ENCODE data around the gene PRSS3.

The PRSS3 gene

DNA sequence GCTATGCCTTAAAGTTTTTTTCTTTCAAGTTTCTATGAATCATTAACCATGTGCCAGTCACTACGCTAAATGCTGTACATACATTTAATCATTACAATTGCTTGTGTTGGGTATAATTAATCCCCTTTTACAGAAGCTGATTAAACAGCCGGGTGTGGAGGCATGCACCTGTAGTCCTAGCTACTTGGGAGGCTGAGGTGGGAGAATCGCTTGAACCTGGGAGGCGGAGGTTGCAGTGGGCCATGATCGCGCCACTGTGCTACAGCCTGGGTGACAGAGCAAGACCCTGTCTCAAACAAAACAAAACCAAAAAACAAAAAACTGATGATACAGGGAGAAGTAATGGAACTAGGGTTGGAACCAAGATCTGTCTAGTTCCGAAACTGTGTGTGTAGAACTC, 20.4 kb downstream of the PRSS3 start:
- peak overlapping the region; percentile 84 for H3K9ac ChIP-seq (ENCODE audit: low read length)
- H3K27ac ChIP-seq (ENCODE audit: low read depth, low read length) = peak overlapping the region; percentile 89
- TF ChIP-seq EZH2phosphoT487 (conservative IDR thresholded peaks at IDR 0.05; ENCODE audit: low read length) = no peak
- TF ChIP-seq, protein P1, sequence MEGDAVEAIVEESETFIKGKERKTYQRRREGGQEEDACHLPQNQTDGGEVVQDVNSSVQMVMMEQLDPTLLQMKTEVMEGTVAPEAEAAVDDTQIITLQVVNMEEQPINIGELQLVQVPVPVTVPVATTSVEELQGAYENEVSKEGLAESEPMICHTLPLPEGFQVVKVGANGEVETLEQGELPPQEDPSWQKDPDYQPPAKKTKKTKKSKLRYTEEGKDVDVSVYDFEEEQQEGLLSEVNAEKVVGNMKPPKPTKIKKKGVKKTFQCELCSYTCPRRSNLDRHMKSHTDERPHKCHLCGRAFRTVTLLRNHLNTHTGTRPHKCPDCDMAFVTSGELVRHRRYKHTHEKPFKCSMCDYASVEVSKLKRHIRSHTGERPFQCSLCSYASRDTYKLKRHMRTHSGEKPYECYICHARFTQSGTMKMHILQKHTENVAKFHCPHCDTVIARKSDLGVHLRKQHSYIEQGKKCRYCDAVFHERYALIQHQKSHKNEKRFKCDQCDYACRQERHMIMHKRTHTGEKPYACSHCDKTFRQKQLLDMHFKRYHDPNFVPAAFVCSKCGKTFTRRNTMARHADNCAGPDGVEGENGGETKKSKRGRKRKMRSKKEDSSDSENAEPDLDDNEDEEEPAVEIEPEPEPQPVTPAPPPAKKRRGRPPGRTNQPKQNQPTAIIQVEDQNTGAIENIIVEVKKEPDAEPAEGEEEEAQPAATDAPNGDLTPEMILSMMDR (IDR thresholded peaks at IDR 0.05; ENCODE audit: insufficient read depth, low read length, poor library complexity, severe bottlenecking) = no peak
- H3K9me3 ChIP-seq (ENCODE audit: insufficient read depth, low read length) = no peaks in the 10 kb centered on the region
- peaks cover 59% of the 10 kb centered on the region for H3K79me2 ChIP-seq (ENCODE audit: insufficient read depth, low read length)
- H3K36me3 ChIP-seq (ENCODE audit: low read length) = peaks cover 8% of the 10 kb centered on the region; the same call in 1 of the 2 replicates
- H3K27me3 ChIP-seq (ENCODE audit: low read length) = no peaks in the 10 kb centered on the region
- H3F3A ChIP-seq (ENCODE audit: insufficient read depth) = peaks cover 59% of the 10 kb centered on the region
- no peak overlapping the region for H2AFZ ChIP-seq (ENCODE audit: low read depth, low read length, severe bottlenecking)
- H3K4me2 ChIP-seq (ENCODE audit: low read depth, low read length, poor library complexity, severe bottlenecking) = peak overlapping the region; percentile 61
- no peaks in the 10 kb centered on the region for H3K9me2 ChIP-seq (replicated peaks; ENCODE audit: insufficient read depth, low read length)
- peak overlapping the region; percentile 64 for H3K4me3 ChIP-seq (ENCODE audit: insufficient read depth, low read length, poor library complexity, severe bottlenecking)
- no peaks in the 10 kb centered on the region for H4K20me1 ChIP-seq (ENCODE audit: low read depth, low read length)

DNA sequence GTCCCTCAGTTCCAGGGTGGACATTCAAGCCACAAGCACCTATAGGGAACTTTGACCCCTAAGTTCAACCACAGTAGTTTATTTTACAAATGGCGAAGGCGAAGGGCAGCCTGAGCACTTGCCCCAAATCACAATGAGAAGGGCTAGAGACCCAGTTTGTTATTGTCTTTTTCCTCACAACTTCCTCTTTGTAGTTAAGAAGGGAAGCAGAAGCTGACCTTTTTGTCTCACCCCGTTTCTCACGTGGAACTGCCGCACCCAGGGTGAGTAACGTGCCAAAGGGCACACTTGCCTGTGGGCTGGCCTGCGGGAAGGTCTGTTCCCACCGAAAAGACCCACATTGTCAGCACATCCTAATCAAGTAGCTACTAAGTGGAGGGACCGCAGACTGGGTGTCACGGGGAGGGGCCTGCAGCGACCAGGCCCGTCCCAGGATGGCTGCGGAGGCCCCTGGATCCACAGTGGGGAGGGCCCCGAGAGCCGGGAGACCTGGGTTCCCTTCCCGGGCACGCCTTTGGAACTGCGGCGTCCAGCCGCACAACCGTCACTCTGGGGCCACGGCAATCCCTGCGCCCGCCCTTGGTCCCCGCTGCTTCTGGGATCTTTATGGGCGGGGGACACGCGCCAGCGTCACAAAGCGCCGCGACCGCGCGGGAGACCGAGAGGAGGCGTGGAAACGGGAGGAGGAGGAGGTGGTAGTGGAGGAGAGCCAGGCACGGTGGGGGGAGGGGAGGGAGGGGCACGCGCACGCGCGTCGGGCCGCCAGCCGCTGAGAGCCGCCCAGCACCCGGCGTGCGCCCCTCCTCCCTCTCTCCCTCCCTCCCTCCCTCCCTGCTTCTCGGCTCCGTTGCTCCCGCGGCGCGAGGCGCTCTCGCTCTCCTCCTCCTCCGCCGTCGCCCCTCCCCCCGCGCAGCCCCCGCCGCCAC, 21.2 kb downstream of the PRSS3 start, which contains the start of gene UBE2R2:
TSS of gene UBE2R2 (plus strand) at position 834 of the 926 bp plus-strand sequence. CDS start 598 bp downstream, outside the sequence.
- H3K4me3 ChIP-seq (ENCODE audit: insufficient read depth, low read length, poor library complexity, severe bottlenecking) = peak within 1 kb of the TSS; percentile 95
- peaks cover 67% of the 10 kb centered on the region for H3K79me2 ChIP-seq (ENCODE audit: insufficient read depth, low read length)
- peak within 1 kb of the TSS; percentile 84 for H3K9ac ChIP-seq (ENCODE audit: low read length)
- peak within 1 kb of the TSS; percentile 89 for H3K27ac ChIP-seq (ENCODE audit: low read depth, low read length)
- no peaks in the 10 kb centered on the region for H3K9me3 ChIP-seq (ENCODE audit: insufficient read depth, low read length)
- H3K9me2 ChIP-seq (replicated peaks; ENCODE audit: insufficient read depth, low read length) = no peaks in the 10 kb centered on the region
- TF ChIP-seq, protein P1 (IDR thresholded peaks at IDR 0.05; ENCODE audit: insufficient read depth, low read length, poor library complexity, severe bottlenecking) = no peak
- TF ChIP-seq EZH2phosphoT487 (conservative IDR thresholded peaks at IDR 0.05; ENCODE audit: low read length) = no peak
- peak within 1 kb of the TSS; percentile 83 for H3K4me2 ChIP-seq (ENCODE audit: low read depth, low read length, poor library complexity, severe bottlenecking)
- no peaks in the 10 kb centered on the region for H4K20me1 ChIP-seq (ENCODE audit: low read depth, low read length)
- peaks cover 63% of the 10 kb centered on the region for H3F3A ChIP-seq (ENCODE audit: insufficient read depth)
- no peaks in the 10 kb centered on the region for H3K27me3 ChIP-seq (ENCODE audit: low read length)
- H3K36me3 ChIP-seq (ENCODE audit: low read length) = peaks cover 8% of the 10 kb centered on the region; the same call in 1 of the 2 replicates
- H2AFZ ChIP-seq (ENCODE audit: low read depth, low read length, severe bottlenecking) = peak within 1 kb of the TSS; percentile 10

DNA sequence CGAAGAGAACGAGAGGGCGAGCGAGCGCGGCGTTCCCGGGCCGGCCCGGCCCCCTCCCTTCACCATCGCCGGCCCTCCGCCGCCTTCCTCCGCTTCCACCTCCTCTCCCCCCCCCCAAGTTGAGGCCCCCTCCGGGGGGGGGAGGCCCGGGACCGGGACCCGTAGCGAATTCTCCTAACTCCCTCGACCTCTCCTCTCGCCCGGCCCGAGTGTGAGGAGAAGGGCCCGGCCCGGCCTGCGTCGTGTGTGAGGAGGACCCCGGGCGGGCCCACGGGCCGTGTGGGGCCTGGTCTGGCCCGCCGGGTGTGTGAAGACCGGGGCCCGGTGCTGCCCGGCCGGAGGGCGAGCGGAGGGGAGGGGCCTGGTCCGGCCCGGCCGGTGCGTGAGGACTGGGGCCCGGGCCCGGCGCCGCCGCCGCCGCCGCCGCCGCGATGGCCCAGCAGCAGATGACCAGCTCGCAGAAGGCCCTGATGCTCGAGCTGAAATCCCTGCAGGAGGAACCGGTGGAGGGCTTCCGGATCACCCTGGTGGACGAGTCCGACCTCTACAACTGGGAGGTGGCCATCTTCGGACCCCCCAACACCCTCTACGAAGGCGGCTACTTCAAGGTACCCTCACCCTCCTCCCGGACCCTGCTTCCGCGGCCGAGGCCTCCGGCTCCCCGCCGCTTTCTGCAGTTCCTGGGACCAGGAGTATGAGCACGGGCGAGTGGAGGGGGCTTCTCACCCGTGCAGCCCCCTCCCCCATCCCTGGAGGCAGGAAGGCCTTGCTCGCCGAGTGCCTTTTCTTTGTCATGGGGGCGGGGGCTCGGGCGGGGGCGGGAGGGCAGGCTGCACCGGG, 22.2 kb downstream of the PRSS3 start:
- Histone ChIP-seq H3K9me2 (replicated peaks; ENCODE audit: insufficient read depth, low read length) (no peaks in the 10 kb centered on the region), H4K20me1 (ENCODE audit: low read depth, low read length) (no peaks in the 10 kb centered on the region), H3K9ac (ENCODE audit: low read length) (peak overlapping the region; percentile 84), H3K36me3 (ENCODE audit: low read length) (peaks cover 8% of the 10 kb centered on the region; the same call in 1 of the 2 replicates), H3K4me2 (ENCODE audit: low read depth, low read length, poor library complexity, severe bottlenecking) (peak overlapping the region; percentile 83), H2AFZ (ENCODE audit: low read depth, low read length, severe bottlenecking) (no peak overlapping the region), H3K79me2 (ENCODE audit: insufficient read depth, low read length) (peaks cover 77% of the 10 kb centered on the region), H3K4me3 (ENCODE audit: insufficient read depth, low read length, poor library complexity, severe bottlenecking) (peak overlapping the region; percentile 95), H3F3A (ENCODE audit: insufficient read depth) (peaks cover 59% of the 10 kb centered on the region), H3K27ac (ENCODE audit: low read depth, low read length) (peak overlapping the region; percentile 88), H3K9me3 (ENCODE audit: insufficient read depth, low read length) (no peaks in the 10 kb centered on the region), H3K27me3 (ENCODE audit: low read length) (no peaks in the 10 kb centered on the region)
- TF ChIP-seq EZH2phosphoT487 (conservative IDR thresholded peaks at IDR 0.05; ENCODE audit: low read length) = no peak
- TF ChIP-seq, protein P1 (IDR thresholded peaks at IDR 0.05; ENCODE audit: insufficient read depth, low read length, poor library complexity, severe bottlenecking) = no peak

Data from SU-DHL-6 (cell line).